ENCODE data around the gene ICOS.
"Not testable (repeated sequence)": the region's sequence is repeated elsewhere in the genome, so short reads cannot be mapped to it uniquely, and the experiment has no call there.

ICOS gene

GRCh38 chr2:203918264-203918663 is 18.3 kb upstream of the ICOS start:
- DNase-seq (ENCODE audit: low read depth): no peak

- no peak for DNase-seq (ENCODE audit: low read depth)
These were observed 17.7 kb upstream of the ICOS start for GRCh38 chr2:203918839-203919238.

GRCh38 chr2:203925512-203926158 is 10.9 kb upstream of the ICOS start:
- DNase-seq (ENCODE audit: low read depth): no peak

- no peak for DNase-seq (ENCODE audit: low read depth)
These were observed 7.7 kb upstream of the ICOS start for GRCh38 chr2:203928849-203929248.

- DNase-seq (ENCODE audit: low read depth): not testable (repeated sequence)
These were observed 5.3 kb upstream of the ICOS start for GRCh38 chr2:203931262-203931661.

- no peak for DNase-seq (ENCODE audit: low read depth)
These were observed 2.5 kb upstream of the ICOS start for GRCh38 chr2:203934041-203934492.

GRCh38 chr2:203934711-203935438 is 1.7 kb upstream of the ICOS start:
- DNase-seq (ENCODE audit: low read depth): no peak

- no peak for DNase-seq (ENCODE audit: low read depth)
These were observed 995 bp upstream of the ICOS start for GRCh38 chr2:203935568-203935967.

GRCh38 chr2:203936949-203937348 is 386 bp downstream of the ICOS start:
- DNase-seq (ENCODE audit: low read depth): no peak

- DNase-seq (ENCODE audit: low read depth): no peak
These were observed 1.2 kb downstream of the ICOS start for GRCh38 chr2:203937788-203938187.

- DNase-seq (ENCODE audit: low read depth): no peak
These were observed 3.5 kb downstream of the ICOS start for GRCh38 chr2:203940039-203940438.

GRCh38 chr2:203943493-203944382 is 7.2 kb downstream of the ICOS start:
- DNase-seq (ENCODE audit: low read depth): not testable (repeated sequence)

GRCh38 chr2:203948733-203949132 is 12.2 kb downstream of the ICOS start:
- DNase-seq (ENCODE audit: low read depth): no peak

GRCh38 chr2:203949228-203949627 is 12.7 kb downstream of the ICOS start:
- no peak for DNase-seq (ENCODE audit: low read depth)

- no peak for DNase-seq (ENCODE audit: low read depth)
These were observed 14.9 kb downstream of the ICOS start for GRCh38 chr2:203951366-203951902.

- no peak for DNase-seq (ENCODE audit: low read depth)
These were observed 22.7 kb downstream of the ICOS start for GRCh38 chr2:203959265-203959664.

- DNase-seq (ENCODE audit: low read depth): no peak
These were observed 23.1 kb downstream of the ICOS start for GRCh38 chr2:203959672-203960071.

GRCh38 chr2:203960811-203961210 is 24.2 kb downstream of the ICOS start:
- no peak for DNase-seq (ENCODE audit: low read depth)

- DNase-seq (ENCODE audit: low read depth): not testable (repeated sequence)
These were observed 28.6 kb downstream of the ICOS start for GRCh38 chr2:203965190-203965589.

- no peak for DNase-seq (ENCODE audit: low read depth)
These were observed 34.7 kb downstream of the ICOS start for GRCh38 chr2:203971251-203971650.

- no peak for DNase-seq (ENCODE audit: low read depth)
These were observed 35.5 kb downstream of the ICOS start for GRCh38 chr2:203972066-203972465.

- no peak for DNase-seq (ENCODE audit: low read depth)
These were observed 36.4 kb downstream of the ICOS start for GRCh38 chr2:203973000-203973399.

Measured in GM04503 (cell line).